Measurements from ENCODE around the gene IGSF21. TPM values are rescaled to one million over a fixed set of nuclear protein-coding genes. Genes with fewer than 3 reads are reported as not detected.
A peak's percentile ranks its signal among the peaks of the same experiment; 100 is the strongest.

Gene IGSF21
- total RNA-seq, 1 donor from 2014 or later = 1.8 TPM

- ATAC-seq (no peak), DNase-seq (no peak)
- no peaks in the 10 kb centered on the region for H3K4me1 ChIP-seq
- H3K4me3 ChIP-seq = no peak overlapping the region
- no peaks in the 10 kb centered on the region for H3K9me3 ChIP-seq
- peaks cover 44% of the 10 kb centered on the region for H3K27me3 ChIP-seq (ENCODE audit: low read depth)
- no peak overlapping the region for H3K27ac ChIP-seq
- no peaks in the 10 kb centered on the region for H3K36me3 ChIP-seq
- TF ChIP-seq CTCF (IDR thresholded peaks at IDR 0.05) = no peak
- intact Hi-C loops (cut with DNase I) = no loop called here
These were observed 10.4 kb upstream of the IGSF21 start for GRCh38 chr1:18097206-18097605.

DNA sequence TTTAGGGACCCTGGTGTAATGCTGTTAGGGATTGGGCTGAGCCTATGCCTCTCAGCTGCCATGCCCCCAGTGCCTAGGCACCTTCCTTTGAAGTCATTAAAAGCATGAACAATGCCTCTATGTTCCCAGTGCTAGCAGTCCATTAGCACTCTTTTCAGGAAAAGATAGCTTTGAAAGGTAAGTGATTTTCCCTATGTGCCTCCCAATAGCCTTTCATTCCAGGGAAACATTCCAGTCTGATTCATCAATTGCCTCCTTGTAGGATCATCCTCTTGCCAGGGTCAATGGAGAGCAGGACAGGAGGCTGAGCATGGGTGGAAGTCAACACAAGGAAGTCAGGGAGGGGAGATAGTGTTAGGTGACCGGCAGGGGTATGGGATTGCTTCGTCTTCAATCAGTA, 8.6 kb upstream of the IGSF21 start:
- Histone ChIP-seq H3K9me3 (no peaks in the 10 kb centered on the region), H3K27me3 (ENCODE audit: low read depth) (peaks cover 30% of the 10 kb centered on the region), H3K4me3 (no peak overlapping the region), H3K27ac (no peak overlapping the region), H3K4me1 (no peaks in the 10 kb centered on the region), H3K36me3 (no peaks in the 10 kb centered on the region)
- intact Hi-C loops (cut with DNase I) = no loop called here
- DNase-seq (no peak), ATAC-seq (no peak)
- TF ChIP-seq CTCF (IDR thresholded peaks at IDR 0.05) = no peak

GRCh38 chr1:18100060-18100459, 7.5 kb upstream of the IGSF21 start:
- H3K4me3 ChIP-seq = no peak overlapping the region
- ATAC-seq (no peak), DNase-seq (no peak)
- no peaks in the 10 kb centered on the region for H3K36me3 ChIP-seq
- no peak overlapping the region for H3K27ac ChIP-seq
- H3K4me1 ChIP-seq = no peaks in the 10 kb centered on the region
- peaks cover 36% of the 10 kb centered on the region for H3K27me3 ChIP-seq (ENCODE audit: low read depth)
- H3K9me3 ChIP-seq = no peaks in the 10 kb centered on the region
- intact Hi-C loops (cut with DNase I) = no loop called here
- no peak for TF ChIP-seq CTCF (IDR thresholded peaks at IDR 0.05)

DNA sequence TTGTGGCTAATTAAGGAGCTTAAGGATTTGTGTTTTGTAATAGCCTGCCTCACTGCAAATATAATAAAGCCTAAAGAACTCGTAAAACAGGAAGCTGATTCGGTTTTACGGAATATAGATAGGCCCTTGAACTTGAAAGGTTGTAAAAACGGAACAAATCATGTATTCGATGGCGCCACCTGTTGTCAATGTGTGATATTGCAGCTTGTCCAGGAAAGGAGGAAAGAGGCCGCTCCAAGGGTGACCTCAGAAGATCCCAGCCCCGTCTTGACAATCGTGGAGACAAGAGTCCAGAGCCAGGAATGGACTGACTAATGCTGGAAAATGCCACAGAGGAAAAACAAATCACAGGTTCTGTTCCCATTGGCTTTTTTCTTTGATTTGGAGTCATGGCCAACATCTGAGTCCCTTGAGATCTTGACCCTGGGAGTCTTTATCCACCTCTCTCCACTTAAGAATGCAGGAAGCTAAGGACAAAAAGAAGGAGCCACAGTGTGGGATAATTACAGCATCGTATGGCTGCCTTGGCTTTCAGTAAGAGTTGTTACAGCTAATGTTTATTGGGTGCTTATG, 7.0 kb upstream of the IGSF21 start:
- peak; percentile 43 to 59 for ATAC-seq
- Histone ChIP-seq H3K27ac (no peak overlapping the region), H3K36me3 (no peaks in the 10 kb centered on the region), H3K4me3 (no peak overlapping the region), H3K27me3 (ENCODE audit: low read depth) (peaks cover 41% of the 10 kb centered on the region), H3K9me3 (no peaks in the 10 kb centered on the region), H3K4me1 (no peaks in the 10 kb centered on the region)
- DNase-seq = no peak
- intact Hi-C loops (cut with DNase I) = no loop called here
- peak; percentile 72 for TF ChIP-seq CTCF (IDR thresholded peaks at IDR 0.05)

DNA sequence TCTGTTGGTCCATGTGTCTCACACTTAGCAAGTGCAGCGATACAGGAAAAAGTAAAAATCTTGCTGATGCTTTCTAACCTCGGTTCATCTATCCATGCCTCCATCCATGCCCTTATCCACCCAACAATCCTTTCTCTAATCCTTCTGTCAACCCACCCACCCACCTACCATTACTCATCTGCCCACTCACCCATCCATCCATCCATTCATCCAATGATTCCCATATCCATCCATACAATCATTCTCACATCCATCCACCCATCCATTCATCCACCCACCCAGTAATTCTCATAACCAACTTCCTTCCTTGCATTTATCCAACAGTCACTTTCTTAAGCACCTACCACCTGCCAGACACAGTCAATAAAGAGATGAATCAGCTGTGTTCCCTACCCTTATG, 6.1 kb upstream of the IGSF21 start:
- no peak overlapping the region for H3K4me3 ChIP-seq
- peaks cover 47% of the 10 kb centered on the region for H3K27me3 ChIP-seq (ENCODE audit: low read depth)

More for the DNA sequence above, 6.1 kb upstream of the IGSF21 start:
- Histone ChIP-seq H3K4me1 (no peaks in the 10 kb centered on the region), H3K36me3 (no peaks in the 10 kb centered on the region), H3K9me3 (no peaks in the 10 kb centered on the region), H3K27ac (no peak overlapping the region)
- no peak for TF ChIP-seq CTCF (IDR thresholded peaks at IDR 0.05)
- DNase-seq (no peak), ATAC-seq (no peak)
- intact Hi-C loops (cut with DNase I) = no loop called here
